ENCODE results near the gene UGT1A8. TPM values are rescaled to one million over a fixed set of nuclear protein-coding genes. Genes with fewer than 3 reads are reported as not detected.

The UGT1A8 gene
- total and polyA plus RNA-seq, 2 experiments from 2014 or later, result 0.10 TPM; not detected in 1

DNA sequence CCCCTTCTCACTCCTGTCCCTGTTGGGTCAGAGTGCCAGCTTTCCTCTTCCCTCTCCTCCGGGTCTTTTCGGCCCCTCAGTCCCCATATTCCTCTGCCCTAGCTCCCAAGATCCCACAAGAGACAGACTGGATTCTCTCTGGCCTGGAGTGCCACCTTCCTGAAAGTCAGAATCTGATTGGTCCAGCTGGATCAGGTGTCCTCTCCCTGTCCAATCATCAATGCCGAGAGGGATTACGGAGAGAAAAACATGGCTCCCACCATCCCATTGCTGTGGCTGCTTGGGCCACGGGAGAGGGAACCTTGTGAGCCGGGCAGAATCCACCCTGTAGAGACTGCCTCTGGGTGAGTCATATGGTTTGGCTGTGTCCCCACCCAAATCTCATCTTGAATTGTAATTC, 158.0 kb downstream of the UGT1A8 start:
- Histone ChIP-seq H3K27ac (no peak overlapping the region), H3K36me3 (replicated peaks; ENCODE audit: insufficient read depth, low read depth) (no peaks in the 10 kb centered on the region), H3K9me2 (replicated peaks; ENCODE audit: insufficient read depth) (no peaks in the 10 kb centered on the region), H3K9me3 (ENCODE audit: low read depth) (no peaks in the 10 kb centered on the region), H4K20me1 (ENCODE audit: insufficient read depth, poor library complexity, severe bottlenecking) (no peaks in the 10 kb centered on the region), H3K27me3 (no peaks in the 10 kb centered on the region), H3K4me2 (no peak overlapping the region), H3K79me2 (no peaks in the 10 kb centered on the region), H3K4me1 (ENCODE audit: insufficient read depth) (no peaks in the 10 kb centered on the region), H2AFZ (no peak overlapping the region), H3K4me3 (no peak overlapping the region)
- WGBS (ENCODE audit: low lambda C conversion rate, missing lambda C conversion rate), result 95% methylated on average over 6 of the region's 6 CpGs
- TF ChIP-seq, protein P1, sequence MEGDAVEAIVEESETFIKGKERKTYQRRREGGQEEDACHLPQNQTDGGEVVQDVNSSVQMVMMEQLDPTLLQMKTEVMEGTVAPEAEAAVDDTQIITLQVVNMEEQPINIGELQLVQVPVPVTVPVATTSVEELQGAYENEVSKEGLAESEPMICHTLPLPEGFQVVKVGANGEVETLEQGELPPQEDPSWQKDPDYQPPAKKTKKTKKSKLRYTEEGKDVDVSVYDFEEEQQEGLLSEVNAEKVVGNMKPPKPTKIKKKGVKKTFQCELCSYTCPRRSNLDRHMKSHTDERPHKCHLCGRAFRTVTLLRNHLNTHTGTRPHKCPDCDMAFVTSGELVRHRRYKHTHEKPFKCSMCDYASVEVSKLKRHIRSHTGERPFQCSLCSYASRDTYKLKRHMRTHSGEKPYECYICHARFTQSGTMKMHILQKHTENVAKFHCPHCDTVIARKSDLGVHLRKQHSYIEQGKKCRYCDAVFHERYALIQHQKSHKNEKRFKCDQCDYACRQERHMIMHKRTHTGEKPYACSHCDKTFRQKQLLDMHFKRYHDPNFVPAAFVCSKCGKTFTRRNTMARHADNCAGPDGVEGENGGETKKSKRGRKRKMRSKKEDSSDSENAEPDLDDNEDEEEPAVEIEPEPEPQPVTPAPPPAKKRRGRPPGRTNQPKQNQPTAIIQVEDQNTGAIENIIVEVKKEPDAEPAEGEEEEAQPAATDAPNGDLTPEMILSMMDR (IDR thresholded peaks at IDR 0.05; ENCODE audit: poor library complexity), result no peak
- no peak for TF ChIP-seq EZH2 (IDR thresholded peaks at IDR 0.05; ENCODE audit: borderline replicate concordance)
- TF ChIP-seq EZH2phosphoT487 (IDR thresholded peaks at IDR 0.05; ENCODE audit: low read depth, severe bottlenecking, unreplicated experiment), result no peak
- no peak for DNase-seq (ENCODE audit: low spot score)

DNA sequence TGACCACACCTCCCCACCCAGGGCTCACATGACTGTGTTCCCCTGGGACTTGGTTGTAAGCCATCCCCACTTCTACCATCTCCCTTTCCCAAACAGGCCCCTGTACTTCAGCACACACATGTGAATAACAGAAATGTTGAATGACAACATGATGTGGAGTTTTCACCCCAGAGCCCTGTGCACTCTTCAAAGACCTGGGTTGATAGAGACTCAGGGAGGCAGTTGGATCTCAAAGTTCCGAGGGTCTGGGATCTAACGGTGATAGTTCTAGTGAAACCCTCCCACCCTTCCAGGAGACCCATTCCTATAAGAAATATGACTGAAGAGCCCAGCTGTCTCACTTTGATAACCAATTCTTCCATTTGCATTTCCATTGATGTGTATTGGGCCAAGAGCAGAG, 160.6 kb downstream of the UGT1A8 start, which contains the start of gene MROH2A:
MROH2A (plus strand) TSS at position 301 of the 400 bp plus-strand sequence. CDS start 1,029 bp downstream, outside the sequence.
- TF ChIP-seq EZH2 (IDR thresholded peaks at IDR 0.05; ENCODE audit: borderline replicate concordance) (no peak), EZH2phosphoT487 (IDR thresholded peaks at IDR 0.05; ENCODE audit: low read depth, severe bottlenecking, unreplicated experiment) (no peak)
- TF ChIP-seq, protein P1 (IDR thresholded peaks at IDR 0.05; ENCODE audit: poor library complexity), result no peak
- Histone ChIP-seq H4K20me1 (ENCODE audit: insufficient read depth, poor library complexity, severe bottlenecking) (no peaks in the 10 kb centered on the region), H3K9me2 (replicated peaks; ENCODE audit: insufficient read depth) (no peaks in the 10 kb centered on the region), H3K27me3 (no peaks in the 10 kb centered on the region), H3K36me3 (replicated peaks; ENCODE audit: insufficient read depth, low read depth) (no peaks in the 10 kb centered on the region), H3K4me2 (no peak within 1 kb of the TSS), H3K79me2 (no peaks in the 10 kb centered on the region), H2AFZ (no peak within 1 kb of the TSS), H3K4me1 (ENCODE audit: insufficient read depth) (no peaks in the 10 kb centered on the region), H3K27ac (no peak within 1 kb of the TSS), H3K9me3 (ENCODE audit: low read depth) (no peaks in the 10 kb centered on the region), H3K4me3 (no peak within 1 kb of the TSS)
- no peak for DNase-seq (ENCODE audit: low spot score)
- WGBS (ENCODE audit: low lambda C conversion rate, missing lambda C conversion rate), result 90% methylated on average over 2 of the region's 2 CpGs

DNA sequence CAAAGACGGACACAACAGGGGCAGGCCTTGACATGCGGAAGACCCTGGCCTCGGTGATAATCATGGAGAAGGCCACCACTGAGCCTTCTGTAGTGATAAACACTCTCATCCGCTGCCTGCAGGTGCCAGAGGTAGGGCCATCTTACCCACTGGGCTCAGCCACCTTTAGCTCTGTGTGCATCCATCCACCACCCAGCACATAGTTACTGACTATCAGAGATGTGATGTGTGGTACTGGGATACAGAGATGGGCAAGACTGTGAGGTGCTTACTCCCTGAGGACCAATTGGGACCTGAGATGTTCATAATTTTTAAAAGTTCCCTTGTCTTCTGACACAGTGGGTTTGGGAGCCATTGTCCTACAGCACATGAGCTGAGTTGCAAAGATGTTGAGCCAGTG, 162.3 kb downstream of the UGT1A8 start:
- WGBS (ENCODE audit: low lambda C conversion rate, missing lambda C conversion rate), result 89% methylated on average over 4 of the region's 4 CpGs
- TF ChIP-seq EZH2phosphoT487 (IDR thresholded peaks at IDR 0.05; ENCODE audit: low read depth, severe bottlenecking, unreplicated experiment) (no peak), EZH2 (IDR thresholded peaks at IDR 0.05; ENCODE audit: borderline replicate concordance) (no peak)
- TF ChIP-seq, protein P1 (IDR thresholded peaks at IDR 0.05; ENCODE audit: poor library complexity), result no peak
- no peak overlapping the region for H3K4me2 ChIP-seq
- H3K4me3 ChIP-seq, result no peak overlapping the region
- no peak overlapping the region for H3K27ac ChIP-seq
- H3K4me1 ChIP-seq (ENCODE audit: insufficient read depth), result no peaks in the 10 kb centered on the region
- no peak for DNase-seq (ENCODE audit: low spot score)
- H3K9me2 ChIP-seq (replicated peaks; ENCODE audit: insufficient read depth), result no peaks in the 10 kb centered on the region
- no peaks in the 10 kb centered on the region for H3K36me3 ChIP-seq (replicated peaks; ENCODE audit: insufficient read depth, low read depth)
- H3K27me3 ChIP-seq, result no peaks in the 10 kb centered on the region
- H3K79me2 ChIP-seq, result no peaks in the 10 kb centered on the region
- H3K9me3 ChIP-seq (ENCODE audit: low read depth), result no peaks in the 10 kb centered on the region
- H2AFZ ChIP-seq, result no peak overlapping the region
- H4K20me1 ChIP-seq (ENCODE audit: insufficient read depth, poor library complexity, severe bottlenecking), result no peaks in the 10 kb centered on the region

DNA sequence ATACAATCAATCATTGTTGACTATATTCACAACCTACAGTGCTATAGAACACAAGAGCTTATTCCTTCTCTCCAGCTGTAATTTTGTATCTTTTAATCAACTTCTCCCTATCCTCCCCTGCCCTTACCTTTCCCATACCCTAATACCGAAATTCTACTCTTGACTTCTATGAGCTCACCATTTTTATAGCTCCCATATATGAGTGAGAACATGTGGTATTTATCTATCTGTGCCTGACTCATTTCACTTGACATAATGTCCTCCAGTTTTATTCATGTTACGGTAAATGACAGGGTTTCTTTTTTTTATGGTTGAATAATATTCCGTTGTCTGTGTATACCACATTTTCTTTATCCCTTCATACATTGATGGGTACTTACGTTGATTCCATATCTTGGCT, 163.3 kb downstream of the UGT1A8 start:
- no peak overlapping the region for H2AFZ ChIP-seq
- no peaks in the 10 kb centered on the region for H4K20me1 ChIP-seq (ENCODE audit: insufficient read depth, poor library complexity, severe bottlenecking)
- WGBS (ENCODE audit: low lambda C conversion rate, missing lambda C conversion rate), result 90% methylated on average over 4 of the region's 4 CpGs
- TF ChIP-seq EZH2 (IDR thresholded peaks at IDR 0.05; ENCODE audit: borderline replicate concordance) (no peak), EZH2phosphoT487 (IDR thresholded peaks at IDR 0.05; ENCODE audit: low read depth, severe bottlenecking, unreplicated experiment) (no peak)
- TF ChIP-seq, protein P1 (IDR thresholded peaks at IDR 0.05; ENCODE audit: poor library complexity), result no peak
- no peak overlapping the region for H3K4me3 ChIP-seq
- no peaks in the 10 kb centered on the region for H3K9me3 ChIP-seq (ENCODE audit: low read depth)
- no peaks in the 10 kb centered on the region for H3K27me3 ChIP-seq
- no peaks in the 10 kb centered on the region for H3K4me1 ChIP-seq (ENCODE audit: insufficient read depth)
- H3K4me2 ChIP-seq, result no peak overlapping the region
- H3K79me2 ChIP-seq, result no peaks in the 10 kb centered on the region
- no peak for DNase-seq (ENCODE audit: low spot score)
- no peaks in the 10 kb centered on the region for H3K9me2 ChIP-seq (replicated peaks; ENCODE audit: insufficient read depth)
- H3K27ac ChIP-seq, result no peak overlapping the region
- H3K36me3 ChIP-seq (replicated peaks; ENCODE audit: insufficient read depth, low read depth), result no peaks in the 10 kb centered on the region

All from hepatocyte (in vitro differentiated cells).